SU-DHL-6 (cell line): Measurements from ENCODE around the gene BEST1.

Source experiments
- H2AFZ ChIP-seq: fragments of 200-600 bp; sonication (generic); 2 replicates; pipeline ENCODE4 v1.6.1; 2014; ENCODE audit warnings: low read depth, mild to moderate bottlenecking, moderate library complexity, mixed read lengths, antibody characterized with exemption, low read length; ENCODE audit not compliant: severe bottlenecking
- H3F3A ChIP-seq: fragments of 200-600 bp; shearing (Covaris generic); 2 replicates; pipeline ENCODE4 v1.6.0; 2016; ENCODE audit warnings: antibody characterized with exemption, mild to moderate bottlenecking; ENCODE audit not compliant: insufficient read depth
- H3K27ac ChIP-seq: fragments of 200-600 bp; sonication (generic); 2 replicates; pipeline ENCODE4 v1.5.1; 2016; ENCODE audit warnings: low read depth, mild to moderate bottlenecking, low read length, moderate library complexity, mixed read lengths
- H3K27me3 ChIP-seq: fragments of 200-600 bp; sonication (generic), shearing (Covaris generic); 2 replicates; pipeline ENCODE4 v1.6.0; 2014; ENCODE audit warnings: mild to moderate bottlenecking, low read length
- H3K36me3 ChIP-seq: fragments of 200-600 bp; sonication (generic); 2 replicates; pipeline ENCODE4 v1.6.1; 2014; ENCODE audit warnings: mild to moderate bottlenecking, low read length, mixed read lengths
- H3K4me2 ChIP-seq: fragments of 300-600, 200-600 bp; shearing (Covaris generic), sonication (generic); 2 replicates; pipeline ENCODE4 v1.6.0; 2014; ENCODE audit warnings: low read length, low read depth, mild to moderate bottlenecking; ENCODE audit not compliant: poor library complexity, severe bottlenecking
- H3K4me3 ChIP-seq: fragments of 200-600 bp; sonication (generic); 2 replicates; pipeline ENCODE4 v1.5.1; 2014; ENCODE audit warnings: antibody characterized with exemption, low read length, mild to moderate bottlenecking, mixed read lengths; ENCODE audit not compliant: insufficient read depth, poor library complexity, severe bottlenecking
- H3K79me2 ChIP-seq: fragments of 200-600 bp; sonication (generic); 2 replicates; pipeline ENCODE4 v1.6.1; 2014; ENCODE audit warnings: mild to moderate bottlenecking, low read length, moderate library complexity; ENCODE audit not compliant: insufficient read depth
- H3K9ac ChIP-seq: fragments of 200-600 bp; sonication (generic); 2 replicates; pipeline ENCODE4 v1.7.0; 2014; ENCODE audit warnings: mild to moderate bottlenecking, low read length
- H3K9me2 ChIP-seq: fragments of 200-600 bp; sonication (generic); replicated peaks from 2 replicates; pipeline ENCODE4 v1.6.1; 2014; ENCODE audit warnings: low read length; ENCODE audit not compliant: insufficient read depth
- H3K9me3 ChIP-seq: fragments of 200-600 bp; sonication (generic); 2 replicates; pipeline ENCODE4 v1.6.1; 2014; ENCODE audit warnings: low read length, mixed read lengths; ENCODE audit not compliant: insufficient read depth
- H4K20me1 ChIP-seq: fragments of 200-600 bp; sonication (generic); 2 replicates; pipeline ENCODE4 v1.6.1; 2014; ENCODE audit warnings: low read depth, mild to moderate bottlenecking, antibody characterized with exemption, low read length, moderate library complexity, mixed read lengths
- CTCF ChIP-seq: fragments of 200-600 bp; sonication (generic); IDR thresholded peaks from one replicate; pipeline ENCODE4 v1.5.1; 2017; ENCODE audit warnings: antibody characterized with exemption, mild to moderate bottlenecking, low read length, moderate library complexity; ENCODE audit not compliant: insufficient read depth, poor library complexity, severe bottlenecking
- EZH2phosphoT487 ChIP-seq: fragments of 200-600 bp; sonication (generic), shearing (Covaris generic); conservative IDR thresholded peaks from 2 replicates; pipeline ENCODE4 v1.6.1; 2018; ENCODE audit warnings: mild to moderate bottlenecking, antibody characterized with exemption, low read length, moderate library complexity, mixed read lengths

BEST1 gene

GRCh38 chr11:61918938-61919704 lies 31.0 kb upstream of the BEST1 start:
- H3K9ac ChIP-seq = no peak overlapping the region
- no peaks in the 10 kb centered on the region for H3F3A ChIP-seq
- no peak overlapping the region for H3K4me3 ChIP-seq
- TF ChIP-seq CTCF (no peak), EZH2phosphoT487 (no peak)
- H3K9me3 ChIP-seq = no peaks in the 10 kb centered on the region
- H3K27ac ChIP-seq = no peak overlapping the region
- H3K79me2 ChIP-seq = no peaks in the 10 kb centered on the region
- H3K27me3 ChIP-seq = no peaks in the 10 kb centered on the region
- H3K9me2 ChIP-seq = no peaks in the 10 kb centered on the region
- H3K36me3 ChIP-seq = no peaks in the 10 kb centered on the region
- no peaks in the 10 kb centered on the region for H4K20me1 ChIP-seq
- H2AFZ ChIP-seq = no peak overlapping the region
- no peak overlapping the region for H3K4me2 ChIP-seq

- no peaks in the 10 kb centered on the region for H3K36me3 ChIP-seq
- H3K9me3 ChIP-seq = no peaks in the 10 kb centered on the region
- H4K20me1 ChIP-seq = no peaks in the 10 kb centered on the region
- TF ChIP-seq EZH2phosphoT487 (no peak), CTCF (no peak)
- H3K27ac ChIP-seq = no peak overlapping the region
- H3F3A ChIP-seq = no peaks in the 10 kb centered on the region
- no peak overlapping the region for H3K9ac ChIP-seq
- no peaks in the 10 kb centered on the region for H3K9me2 ChIP-seq
- H3K4me3 ChIP-seq = no peak overlapping the region
- H3K79me2 ChIP-seq = no peaks in the 10 kb centered on the region
- no peak overlapping the region for H3K4me2 ChIP-seq
- H2AFZ ChIP-seq = no peak overlapping the region
- H3K27me3 ChIP-seq = no peaks in the 10 kb centered on the region
These were observed 30.2 kb upstream of the BEST1 start for GRCh38 chr11:61919705-61920631.

DNA sequence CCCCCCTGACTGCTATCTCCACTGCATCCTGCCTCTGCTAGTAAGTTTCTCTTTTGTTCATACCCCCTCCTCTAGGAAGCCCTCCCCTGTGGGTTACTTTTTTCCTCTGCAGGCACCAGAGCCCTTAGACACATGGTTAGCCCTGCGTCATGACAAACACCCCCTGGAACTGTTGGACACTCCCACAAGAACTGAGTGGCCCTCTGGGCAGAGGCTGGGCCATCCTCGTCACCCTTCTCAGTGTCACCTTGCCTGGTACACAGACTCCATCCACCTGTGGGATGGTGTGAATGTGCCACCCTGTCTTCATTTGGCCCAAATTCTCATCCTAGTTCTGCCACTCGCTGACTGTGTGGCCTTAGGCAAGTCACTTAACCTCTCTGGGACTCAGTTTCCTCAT lies 28.7 kb upstream of the BEST1 start:
- Histone ChIP-seq H3K4me2 (no peak overlapping the region), H3K27me3 (no peaks in the 10 kb centered on the region), H3K9me3 (no peaks in the 10 kb centered on the region), H3K9me2 (no peaks in the 10 kb centered on the region), H3K36me3 (no peaks in the 10 kb centered on the region), H3K27ac (no peak overlapping the region), H3K79me2 (no peaks in the 10 kb centered on the region), H3K9ac (no peak overlapping the region), H3K4me3 (no peak overlapping the region), H4K20me1 (no peaks in the 10 kb centered on the region), H2AFZ (no peak overlapping the region), H3F3A (no peaks in the 10 kb centered on the region)
- TF ChIP-seq CTCF (no peak), EZH2phosphoT487 (no peak)
